HFF-Myc (cell line): Measurements from ENCODE around the gene RTCA.

Experiments
- DNase-seq: peaks from one replicate; pipeline ENCODE4 v3.0.0-alpha.2; 2011; ENCODE audit warnings: low read depth; ENCODE audit errors: extremely low read depth
- H3K4me3 ChIP-seq: replicated peaks from 2 replicates; pipeline ENCODE4 v1.5.1; 2011; ENCODE audit warnings: low read depth, mild to moderate bottlenecking, control low read depth, low read length
- CTCF ChIP-seq: IDR thresholded peaks from 2 replicates; pipeline ENCODE4 v1.5.1; 2012; ENCODE audit warnings: mild to moderate bottlenecking, low read depth, low read length, control low read depth; ENCODE audit errors: missing control alignments

Gene RTCA

GRCh38 chr1:100342348-100342747 is 76.3 kb downstream of the RTCA start:
- TF ChIP-seq CTCF: no peak
- no peak for DNase-seq
- H3K4me3 ChIP-seq: no peak overlapping the region
